ENCODE results near the gene CHI3L1.

Gene CHI3L1

GRCh38 chr1:203190949-203191348 is 4.4 kb upstream of the CHI3L1 start:
- DNase-seq: no peak
- intact Hi-C loops (cut with DNase I; ENCODE audit: low total_unique reads): no loop called here
- no peaks in the 10 kb centered on the region for H3K36me3 ChIP-seq
- H3K27ac ChIP-seq: no peak overlapping the region
- no peaks in the 10 kb centered on the region for H3K9me3 ChIP-seq
- peaks cover 0 to 9% (median 0%) of the 10 kb centered on the region in 4 donors for H3K4me1 ChIP-seq
- H3K27me3 ChIP-seq: no peaks in the 10 kb centered on the region
- TF ChIP-seq CTCF (IDR thresholded peaks at IDR 0.05): no peak
- no peak overlapping the region for H3K4me3 ChIP-seq

GRCh38 chr1:203189951-203190352 is 3.4 kb upstream of the CHI3L1 start:
- H3K4me3 ChIP-seq: no peak overlapping the region
- intact Hi-C loops (cut with DNase I; ENCODE audit: low total_unique reads): no loop called here
- H3K27ac ChIP-seq: no peak overlapping the region
- no peak for TF ChIP-seq CTCF (IDR thresholded peaks at IDR 0.05)
- no peaks in the 10 kb centered on the region for H3K36me3 ChIP-seq
- peaks cover 0 to 9% (median 0%) of the 10 kb centered on the region in 4 donors for H3K4me1 ChIP-seq
- no peaks in the 10 kb centered on the region for H3K9me3 ChIP-seq
- peak in 1 of 2 donors; percentile 58 for DNase-seq
- H3K27me3 ChIP-seq: no peaks in the 10 kb centered on the region

GRCh38 chr1:203188686-203189232 is 2.3 kb upstream of the CHI3L1 start:
- no peak for DNase-seq
- Histone ChIP-seq H3K4me1 (peaks cover 0 to 9% (median 0%) of the 10 kb centered on the region in 4 donors), H3K36me3 (no peaks in the 10 kb centered on the region), H3K9me3 (no peaks in the 10 kb centered on the region), H3K4me3 (no peak overlapping the region), H3K27ac (no peak overlapping the region), H3K27me3 (no peaks in the 10 kb centered on the region)
- no peak for TF ChIP-seq CTCF (IDR thresholded peaks at IDR 0.05)
- intact Hi-C loops (cut with DNase I; ENCODE audit: low total_unique reads): no loop called here

- no peak for TF ChIP-seq CTCF (IDR thresholded peaks at IDR 0.05)
- peaks cover 0 to 9% (median 0%) of the 10 kb centered on the region in 4 donors for H3K4me1 ChIP-seq
- no peak overlapping the region for H3K27ac ChIP-seq
- intact Hi-C loops (cut with DNase I; ENCODE audit: low total_unique reads): no loop called here
- H3K36me3 ChIP-seq: no peaks in the 10 kb centered on the region
- H3K4me3 ChIP-seq: no peak overlapping the region
- no peaks in the 10 kb centered on the region for H3K27me3 ChIP-seq
- DNase-seq: no peak
- no peaks in the 10 kb centered on the region for H3K9me3 ChIP-seq
These were observed 1.3 kb upstream of the CHI3L1 start for GRCh38 chr1:203187689-203188264.

GRCh38 chr1:203187304-203187685 is 791 bp upstream of the CHI3L1 start:
- H3K4me3 ChIP-seq: no peak overlapping the region
- no peaks in the 10 kb centered on the region for H3K36me3 ChIP-seq
- intact Hi-C loops (cut with DNase I; ENCODE audit: low total_unique reads): no loop called here
- H3K4me1 ChIP-seq: peaks cover 0 to 9% (median 0%) of the 10 kb centered on the region in 4 donors
- no peak for TF ChIP-seq CTCF (IDR thresholded peaks at IDR 0.05)
- DNase-seq: peak in 1 of 2 donors; percentile 4
- no peaks in the 10 kb centered on the region for H3K9me3 ChIP-seq
- no peaks in the 10 kb centered on the region for H3K27me3 ChIP-seq
- no peak overlapping the region for H3K27ac ChIP-seq

Measured in tibial artery (tissue), 4 donors.